Measurements from ENCODE around the gene SAMD4A.

- no peak for TF ChIP-seq CTCF (IDR thresholded peaks at IDR 0.05; ENCODE audit: insufficient read depth, low read length)
- TF ChIP-seq REST (IDR thresholded peaks at IDR 0.05; ENCODE audit: insufficient replicate concordance, low read depth): no peak
- no peak for TF ChIP-seq POLR2AphosphoS5 (IDR thresholded peaks at IDR 0.05; ENCODE audit: low read depth)
- TF ChIP-seq GABPA (IDR thresholded peaks at IDR 0.05; ENCODE audit: low read depth): no peak
- TF ChIP-seq SPI1 (IDR thresholded peaks at IDR 0.05; ENCODE audit: borderline replicate concordance, low read depth): no peak
These were observed 106.5 kb downstream of the SAMD4A start for GRCh38 chr14:54673193-54674045.

All from HL-60 (cell line).